Gastrocnemius medialis (tissue), 4 donors: Measurements from ENCODE around the gene MMP24.

Experiments used
- CTCF ChIP-seq, 5 experiments: fragments of 450-650 bp in 3 of 5; fragments of 200-600 bp in 2 of 5; sonication (generic) in 2 of 5; IDR thresholded peaks in 4 of 5; conservative IDR thresholded peaks in 1 of 5; 1 replicate in 4 of 5; 2 replicates in 1 of 5; pipeline ENCODE4 v1.5.1; 2016 to 2019; ENCODE audit warnings: antibody characterized with exemption in 5 of 5, mild to moderate bottlenecking in 3 of 5, moderate library complexity in 3 of 5
- POLR2A ChIP-seq, 2 donors: fragments of 450-650 bp; IDR thresholded peaks; one replicate each; pipeline ENCODE4 v1.6.1; 2017; ENCODE audit warnings: antibody characterized with exemption in 2 of 2, mild to moderate bottlenecking in 2 of 2, moderate library complexity in 2 of 2

- TF ChIP-seq CTCF (IDR thresholded peaks at IDR 0.05 in 4 of 5, conservative IDR thresholded peaks at IDR 0.05 in 1 of 5) (no peak), POLR2A (IDR thresholded peaks at IDR 0.05) (no peak)
Observed at GRCh38 chr20:35296101-35296554, 69.6 kb downstream of the MMP24 start.
